Uterus (tissue), 2 donors: ENCODE data around the gene REELD1.

Experiments used
- CTCF ChIP-seq, 4 experiments: fragments of 200-600 bp in 2 of 4; fragments of 450-650 bp in 2 of 4; sonication (generic) in 2 of 4; IDR thresholded peaks; one replicate each; pipeline ENCODE4 v1.5.1; 2016 to 2019; ENCODE audit warnings: antibody characterized with exemption in 4 of 4, mild to moderate bottlenecking in 2 of 4, moderate library complexity in 1 of 4
- POLR2A ChIP-seq, 2 donors: fragments of 450-650 bp; IDR thresholded peaks; one replicate each; pipeline ENCODE4 v1.6.1; 2016; ENCODE audit warnings: antibody characterized with exemption in 2 of 2, mild to moderate bottlenecking in 1 of 2, moderate library complexity in 1 of 2

DNA sequence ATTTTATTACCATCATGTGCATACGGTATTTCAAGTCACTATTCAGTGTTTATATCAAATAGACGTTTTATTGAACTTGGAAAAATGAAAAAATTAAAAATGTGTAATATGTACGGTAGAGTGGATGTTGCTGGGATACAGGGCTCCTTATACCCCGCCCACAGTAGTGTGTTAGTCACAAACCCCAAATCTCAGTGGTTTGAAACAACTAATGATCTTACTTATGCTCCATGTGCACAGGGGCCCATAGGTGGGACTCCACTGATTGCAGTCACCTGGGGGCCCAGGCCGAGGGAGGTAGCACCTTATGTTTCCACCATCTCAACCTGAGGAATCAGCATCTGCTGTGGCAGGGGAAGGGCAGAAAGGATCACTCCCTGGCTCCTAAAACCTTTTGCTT lies 20.7 kb upstream of the REELD1 start:
- TF ChIP-seq CTCF (IDR thresholded peaks at IDR 0.05) (no peak), POLR2A (IDR thresholded peaks at IDR 0.05) (no peak)
